ENCODE data around the gene XRCC3.

GRCh38 chr14:103696466-103697071 lies 18.7 kb downstream of the XRCC3 start:
- TF ChIP-seq CTCF (IDR thresholded peaks at IDR 0.05; ENCODE audit: poor library complexity): no peak
- TF ChIP-seq EZH2 (IDR thresholded peaks at IDR 0.05; ENCODE audit: borderline replicate concordance): no peak
